TTC549 (cell line): ENCODE measurements around the gene APOBEC3C.
"Not testable (repeated sequence)": the region's sequence is repeated elsewhere in the genome, so short reads cannot be mapped to it uniquely, and the experiment has no call there.

Source experiments
- FAIRE-seq: peaks from 2 replicates; lab custom pipeline; 2012; peaks lifted over from hg19 to GRCh38; lab: Jason Lieb, UNC

APOBEC3C gene

GRCh38 chr22:38984224-38984623 is 29.8 kb upstream of the APOBEC3C start:
- no peak for FAIRE-seq

- FAIRE-seq, result not testable (repeated sequence)
Observed at GRCh38 chr22:38984784-38985757, 29.0 kb upstream of the APOBEC3C start.

- no peak for FAIRE-seq
Observed at GRCh38 chr22:38986629-38987028, 27.4 kb upstream of the APOBEC3C start.

- FAIRE-seq, result no peak
Observed at GRCh38 chr22:38987171-38987895, 26.7 kb upstream of the APOBEC3C start.

GRCh38 chr22:38989466-38989865 is 24.6 kb upstream of the APOBEC3C start:
- FAIRE-seq, result no peak

GRCh38 chr22:38992871-38993371 is 21.1 kb upstream of the APOBEC3C start:
- not testable (repeated sequence) for FAIRE-seq

GRCh38 chr22:38996105-38996504 is 18.0 kb upstream of the APOBEC3C start:
- FAIRE-seq, result no peak

- no peak for FAIRE-seq
Observed at GRCh38 chr22:38997518-38997917, 16.5 kb upstream of the APOBEC3C start.

GRCh38 chr22:39003165-39003638 is 10.9 kb upstream of the APOBEC3C start:
- FAIRE-seq, result peak; percentile 31

- no peak for FAIRE-seq
Observed at GRCh38 chr22:39007177-39007576, 6.9 kb upstream of the APOBEC3C start.

- not testable (repeated sequence) for FAIRE-seq
Observed at GRCh38 chr22:39008271-39008850, 5.7 kb upstream of the APOBEC3C start.

- FAIRE-seq, result no peak
Observed at GRCh38 chr22:39010946-39011345, 3.1 kb upstream of the APOBEC3C start.

GRCh38 chr22:39012533-39013511 is 1.2 kb upstream of the APOBEC3C start:
- FAIRE-seq, result no peak

GRCh38 chr22:39013561-39013941 is 506 bp upstream of the APOBEC3C start:
- FAIRE-seq, result not testable (repeated sequence)

GRCh38 chr22:39014723-39015121 is 665 bp downstream of the APOBEC3C start:
- not testable (repeated sequence) for FAIRE-seq

GRCh38 chr22:39016592-39016991 is 2.5 kb downstream of the APOBEC3C start:
- FAIRE-seq, result no peak

GRCh38 chr22:39017596-39018365 is 3.7 kb downstream of the APOBEC3C start:
- no peak for FAIRE-seq

- peak; percentile 53 for FAIRE-seq
Observed at GRCh38 chr22:39020021-39020651, 6.1 kb downstream of the APOBEC3C start.

GRCh38 chr22:39021552-39022250 is 7.6 kb downstream of the APOBEC3C start:
- FAIRE-seq, result no peak
